Stimulated activated naive CD4-positive, alpha-beta T cell (primary cell): Measurements from ENCODE around the gene ARHGAP44.
"Not testable (repeated sequence)": the region's sequence is repeated elsewhere in the genome, so short reads cannot be mapped to it uniquely, and the experiment has no call there.

Experiments used
- DNase-seq, 6 experiments: peaks; one replicate each; lab custom pipeline; 2025; lab: John Stamatoyannopoulos, UW

ARHGAP44 gene

GRCh38 chr17:12815642-12816141 is 26.4 kb downstream of the ARHGAP44 start:
- no peak for DNase-seq

- DNase-seq: no peak
Observed at GRCh38 chr17:12821376-12821940, 32.2 kb downstream of the ARHGAP44 start.

- DNase-seq: no peak
Observed at GRCh38 chr17:12826431-12826830, 37.1 kb downstream of the ARHGAP44 start.

- DNase-seq: no peak
Observed at GRCh38 chr17:12830777-12831247, 41.5 kb downstream of the ARHGAP44 start.

DNA sequence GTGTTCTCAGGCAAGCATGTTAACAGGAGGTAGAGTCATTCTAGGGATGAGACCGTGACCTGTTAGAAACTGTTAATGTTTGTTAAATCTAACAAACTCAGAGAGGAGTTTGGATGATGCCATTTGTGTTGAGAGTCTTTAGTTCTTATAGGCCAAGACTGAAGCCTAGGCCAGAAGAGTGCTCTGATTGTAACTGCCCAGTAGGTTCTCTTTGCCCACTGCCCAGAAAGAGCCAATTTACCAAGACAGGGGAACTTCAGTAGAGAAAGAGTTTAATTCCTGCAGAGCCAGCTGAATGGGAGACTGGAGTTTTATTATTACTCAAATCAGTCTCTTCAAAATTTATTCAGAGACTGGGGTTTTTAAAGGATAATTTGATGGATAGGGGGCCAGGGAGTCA is 42.5 kb downstream of the ARHGAP44 start:
- DNase-seq: no peak

- no peak for DNase-seq
Observed at GRCh38 chr17:12839042-12839441, 49.7 kb downstream of the ARHGAP44 start.

GRCh38 chr17:12842936-12843335 is 53.6 kb downstream of the ARHGAP44 start:
- no peak for DNase-seq

- DNase-seq: no peak
Observed at GRCh38 chr17:12850996-12851395, 61.7 kb downstream of the ARHGAP44 start.

- no peak for DNase-seq
Observed at GRCh38 chr17:12851901-12852435, 62.7 kb downstream of the ARHGAP44 start.

GRCh38 chr17:12853921-12854320 is 64.6 kb downstream of the ARHGAP44 start:
- DNase-seq: no peak

DNA sequence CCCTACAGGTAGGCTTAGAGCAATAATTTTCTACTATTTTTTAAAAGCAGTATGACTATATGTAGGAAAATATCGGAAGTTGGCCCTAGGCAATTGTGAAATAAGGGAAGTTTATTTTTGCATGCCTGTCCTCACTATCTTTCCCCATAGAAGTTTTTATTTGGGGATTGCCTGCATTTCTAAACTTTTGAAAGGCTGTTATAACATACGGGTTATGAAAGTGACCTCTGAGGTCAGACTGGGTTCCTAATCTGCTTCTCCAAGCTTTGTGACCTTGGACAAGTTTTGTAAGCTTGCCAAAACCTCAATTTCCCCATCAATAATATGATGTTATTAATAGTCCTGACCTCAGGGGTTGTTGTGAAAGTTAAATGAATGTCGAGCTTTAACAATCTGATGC is 67.1 kb downstream of the ARHGAP44 start:
- DNase-seq: no peak

- no peak for DNase-seq
Observed at GRCh38 chr17:12857592-12857991, 68.3 kb downstream of the ARHGAP44 start.

DNA sequence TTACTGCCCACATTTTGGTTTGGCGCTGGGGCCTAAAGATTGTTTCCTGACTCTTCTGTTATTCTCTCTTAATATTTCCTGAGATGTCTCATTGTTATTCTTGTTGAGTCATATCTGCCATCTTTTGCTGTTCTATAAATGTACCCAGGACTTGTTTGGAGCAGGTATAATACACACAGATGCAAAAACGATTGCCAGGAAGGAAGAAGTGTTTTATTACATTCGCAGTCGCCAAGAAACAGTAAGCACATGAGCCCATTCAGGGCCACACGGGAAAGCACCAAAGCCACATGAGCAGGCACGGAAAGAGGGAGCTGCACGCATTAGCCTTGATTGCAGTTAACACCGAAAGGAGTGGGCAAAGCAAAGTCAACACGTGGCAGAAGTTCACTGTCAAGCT is 70.2 kb downstream of the ARHGAP44 start:
- no peak for DNase-seq

DNA sequence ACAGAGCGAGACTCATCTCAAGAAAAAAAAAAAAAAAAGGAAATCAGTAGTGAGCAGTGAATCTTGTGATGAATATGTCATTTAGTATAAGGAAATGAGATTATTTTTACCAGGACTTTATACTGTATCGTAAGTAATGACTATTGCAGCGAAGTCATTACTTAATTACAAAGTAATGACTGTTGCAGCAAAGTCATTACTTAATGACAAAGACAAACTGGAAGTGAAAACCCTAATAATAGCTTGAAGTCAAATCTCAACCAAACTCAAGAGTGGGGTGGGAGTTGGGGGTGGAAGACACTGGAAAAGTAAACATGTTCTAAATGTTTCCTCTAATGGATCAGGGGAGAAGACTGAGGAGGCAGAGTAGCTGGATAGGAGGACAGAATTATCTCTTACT is 76.5 kb downstream of the ARHGAP44 start:
- no peak for DNase-seq

- DNase-seq: no peak
Observed at GRCh38 chr17:12866244-12866643, 76.9 kb downstream of the ARHGAP44 start.

DNA sequence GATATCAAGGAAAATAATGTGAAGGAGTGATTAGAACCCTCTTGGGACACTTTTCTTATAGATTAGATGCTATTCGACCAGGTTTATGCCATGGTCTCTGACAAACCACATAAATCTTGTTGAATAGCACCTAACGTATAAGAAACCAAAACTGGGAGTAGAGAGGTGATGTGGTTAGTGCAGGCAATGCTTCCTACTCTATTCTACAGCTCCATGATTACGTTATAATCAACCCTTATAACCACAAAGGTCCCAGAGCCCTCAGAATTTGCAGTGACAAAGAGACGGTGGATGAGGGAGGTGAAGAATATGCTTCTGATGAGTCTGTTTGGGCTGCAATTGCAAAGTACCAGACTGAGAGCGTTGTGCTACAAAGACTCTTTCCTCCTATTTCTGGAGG is 78.4 kb downstream of the ARHGAP44 start:
- DNase-seq: no peak

DNA sequence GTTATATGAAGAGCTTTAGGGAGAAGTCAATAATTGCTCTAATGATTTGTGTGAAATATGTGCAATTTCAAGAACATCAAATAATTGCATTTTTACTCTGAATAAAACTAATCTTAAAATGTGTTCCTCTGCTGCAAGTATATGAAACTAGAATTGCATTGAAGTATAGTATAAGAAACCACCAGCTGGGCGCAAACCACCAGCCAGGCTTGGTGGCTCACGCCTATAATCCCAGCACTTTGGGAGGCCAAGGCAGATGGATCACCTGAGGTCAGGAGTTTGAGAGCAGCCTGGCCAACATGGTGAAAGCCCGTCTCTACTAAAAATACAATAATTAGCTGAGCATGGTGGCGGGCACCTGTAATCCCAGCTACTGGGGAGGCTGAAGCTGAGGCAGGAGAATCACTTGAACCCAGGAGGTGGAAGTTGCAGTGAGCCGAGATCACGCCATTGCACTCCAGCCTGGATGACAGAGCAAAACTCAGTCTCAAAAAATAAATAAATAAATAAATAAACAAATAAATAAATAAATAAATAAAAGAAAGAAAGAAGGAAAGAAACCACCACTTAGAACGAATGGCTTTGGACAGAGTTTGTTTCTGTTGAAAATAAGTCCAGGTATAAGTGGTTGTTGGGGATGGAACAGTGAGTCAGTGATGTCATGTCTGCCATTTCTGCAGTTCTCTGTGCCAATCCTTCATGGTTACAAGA is 84.3 kb downstream of the ARHGAP44 start:
- DNase-seq: not testable (repeated sequence)

DNA sequence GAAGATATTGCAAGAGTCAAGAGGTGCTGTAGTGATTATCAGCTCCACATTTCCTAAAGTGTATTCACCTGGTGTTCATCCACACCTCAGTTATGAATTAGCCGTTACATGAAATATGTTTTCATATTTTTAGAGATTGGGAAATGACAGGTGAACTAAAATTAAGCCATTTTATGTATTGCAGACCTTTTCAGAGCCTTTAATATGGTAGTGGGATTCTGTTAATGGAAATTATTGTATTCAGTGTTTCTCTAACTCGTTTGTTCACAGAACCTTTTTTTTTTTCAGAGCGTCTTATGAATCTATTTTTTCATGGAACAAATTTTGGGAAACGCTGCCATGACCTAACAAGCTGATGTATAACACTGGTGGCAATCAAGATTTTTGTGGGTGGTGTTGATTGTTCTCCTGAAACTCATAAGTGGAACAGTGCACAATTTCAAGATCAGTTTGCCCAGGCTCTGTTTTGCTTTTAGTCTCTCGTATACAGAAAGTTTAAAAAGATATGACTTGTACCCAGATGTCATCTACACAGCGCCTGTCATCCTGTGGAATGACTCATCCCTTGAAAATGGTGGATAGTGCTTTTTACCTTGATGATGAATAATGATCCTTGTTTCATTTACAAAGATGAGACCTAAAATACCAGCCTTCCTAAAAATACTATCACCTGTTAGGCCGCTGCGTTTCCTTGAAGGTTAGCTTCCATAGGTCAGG is 88.8 kb downstream of the ARHGAP44 start:
- DNase-seq: no peak

- DNase-seq: not testable (repeated sequence)
Observed at GRCh38 chr17:12879096-12879495, 89.8 kb downstream of the ARHGAP44 start.

DNA sequence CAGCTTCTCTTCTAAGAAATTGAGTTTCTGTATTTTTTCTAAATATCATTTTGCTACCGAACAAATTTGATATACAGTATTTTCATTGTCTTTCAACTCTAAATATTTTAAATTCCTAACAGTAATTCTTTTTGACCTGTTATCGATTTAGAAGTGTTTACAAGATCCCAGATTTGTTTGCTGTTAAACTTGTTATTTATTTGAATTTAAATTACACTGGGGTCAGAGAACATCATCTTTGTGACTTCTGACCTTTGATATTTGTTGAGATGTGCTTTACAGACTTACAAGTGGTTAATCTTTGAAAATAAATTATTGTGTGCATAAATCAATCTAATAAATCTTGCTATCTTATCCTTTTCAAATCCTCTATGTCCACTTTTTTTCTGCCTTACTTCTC is 94.2 kb downstream of the ARHGAP44 start:
- no peak for DNase-seq

GRCh38 chr17:12887088-12887487 is 97.8 kb downstream of the ARHGAP44 start:
- DNase-seq: no peak

DNA sequence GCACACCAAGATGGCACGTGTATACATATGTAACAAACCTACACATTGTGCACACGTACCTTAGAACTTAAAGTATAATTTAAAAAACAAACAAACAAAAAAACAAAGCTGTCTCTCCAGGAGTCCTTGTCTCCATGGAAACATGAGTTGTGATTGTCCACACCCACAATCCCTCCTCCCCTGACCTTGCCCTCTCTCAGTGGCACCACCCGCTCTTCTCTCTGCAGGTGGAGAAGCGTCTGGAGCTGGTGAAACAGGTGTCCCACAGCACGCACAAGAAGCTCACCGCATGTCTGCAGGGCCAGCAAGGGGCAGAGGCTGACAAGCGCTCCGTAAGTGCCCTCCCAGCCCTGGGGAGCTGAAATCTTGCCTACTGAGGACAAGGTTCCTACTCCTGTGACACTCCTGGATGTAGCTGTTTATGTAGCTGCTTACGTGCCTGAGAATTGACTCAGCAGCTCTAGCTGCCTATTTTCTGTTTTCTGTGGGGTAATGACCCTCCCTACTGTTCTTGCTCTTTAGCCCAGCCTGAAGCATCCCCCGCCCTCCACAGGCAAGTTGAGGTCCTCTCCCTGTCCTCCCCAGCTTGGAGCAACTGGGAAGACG is 107.0 kb downstream of the ARHGAP44 start:
- DNase-seq: no peak
